GM20431 (cell line): ENCODE data around the gene CCDC158.
"Not testable (repeated sequence)": the region's sequence is repeated elsewhere in the genome, so short reads cannot be mapped to it uniquely, and the experiment has no call there.

ENCODE experiments used
- in situ Hi-C: fragments of 300-500 bp; cut with MseI, MboI; formaldehyde crosslinking; loops from one replicate; pipeline ENCODE4 v1.15.0; 2020; ENCODE audit warnings: low sequenced_read_pairs; ENCODE audit not compliant: unreplicated experiment

CCDC158 gene

GRCh38 chr4:76420762-76421581, at the start of gene CCDC158:
Gene CCDC158 (minus strand): TSS chr4:76421141. CDS start chr4:76403207, 17,934 bp downstream.
- in situ Hi-C loops: no loop called here

DNA sequence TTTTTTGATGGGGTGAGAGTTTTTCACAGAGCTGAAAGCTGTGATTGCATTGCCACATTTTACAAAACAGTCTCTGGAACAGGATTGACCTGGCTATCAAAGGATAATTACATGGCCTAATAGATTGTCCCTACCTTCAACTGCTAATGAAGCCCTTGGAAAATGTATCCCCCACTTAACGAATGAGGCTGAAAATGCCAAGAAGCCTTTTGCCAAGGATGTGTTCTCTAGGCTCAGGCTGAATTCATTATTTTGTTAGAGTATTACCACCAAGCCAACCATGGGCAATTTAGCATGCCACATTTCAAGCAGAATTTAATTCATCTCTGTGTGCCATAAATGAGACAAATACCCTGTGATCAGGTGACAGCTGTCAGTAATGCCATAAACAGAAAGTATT, 49.6 kb upstream of the CCDC158 start:
- in situ Hi-C loops: no loop called here

- in situ Hi-C loops: no loop called here
Measured at GRCh38 chr4:76470064-76470463, 49.1 kb upstream of the CCDC158 start.

GRCh38 chr4:76463568-76463967, 42.6 kb upstream of the CCDC158 start:
- in situ Hi-C loops: no loop called here

DNA sequence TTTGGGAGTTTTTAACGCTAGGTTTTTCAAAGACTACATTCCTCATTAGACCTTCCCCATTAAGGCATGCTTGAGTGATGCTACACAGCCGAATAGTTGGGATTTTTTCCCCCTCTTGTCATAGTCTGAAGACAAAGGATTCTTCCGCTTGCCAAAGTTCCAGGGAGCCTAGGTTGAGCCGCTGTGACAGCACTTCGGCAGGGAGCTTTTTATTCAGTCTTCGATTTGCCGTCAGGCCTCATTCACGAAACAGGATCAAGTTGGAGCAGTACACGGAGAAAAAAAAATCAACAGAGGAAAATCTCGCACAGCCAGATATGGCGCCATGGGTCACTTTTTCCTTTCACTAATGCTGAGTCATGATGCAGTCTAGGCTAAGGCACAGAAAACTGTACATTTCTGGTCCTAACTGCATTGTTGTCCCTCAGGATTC, 38.4 kb upstream of the CCDC158 start:
- in situ Hi-C loops: no loop called here

DNA sequence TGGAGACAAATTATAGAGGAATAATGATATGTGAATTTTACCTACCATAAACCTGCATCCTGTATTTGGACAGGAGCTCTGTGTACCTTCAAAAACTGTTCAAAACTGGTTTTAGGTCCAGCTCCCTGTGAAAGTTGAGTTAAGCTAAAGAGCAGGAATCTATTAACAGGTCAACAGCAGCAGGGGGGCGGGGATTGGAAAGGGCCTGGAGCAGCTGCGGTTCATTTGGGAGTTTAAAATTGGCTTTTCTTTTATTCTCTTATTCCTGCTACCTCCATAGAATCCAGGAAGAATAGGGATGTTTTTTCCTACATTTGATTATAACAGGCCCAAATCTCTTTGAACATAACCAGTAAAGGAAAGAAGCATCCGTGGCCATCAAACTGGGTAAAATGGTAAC, 37.9 kb upstream of the CCDC158 start:
- in situ Hi-C loops: no loop called here

GRCh38 chr4:76458297-76458696, 37.4 kb upstream of the CCDC158 start:
- in situ Hi-C loops: no loop called here

GRCh38 chr4:76457885-76458284, 36.9 kb upstream of the CCDC158 start:
- in situ Hi-C loops: no loop called here

DNA sequence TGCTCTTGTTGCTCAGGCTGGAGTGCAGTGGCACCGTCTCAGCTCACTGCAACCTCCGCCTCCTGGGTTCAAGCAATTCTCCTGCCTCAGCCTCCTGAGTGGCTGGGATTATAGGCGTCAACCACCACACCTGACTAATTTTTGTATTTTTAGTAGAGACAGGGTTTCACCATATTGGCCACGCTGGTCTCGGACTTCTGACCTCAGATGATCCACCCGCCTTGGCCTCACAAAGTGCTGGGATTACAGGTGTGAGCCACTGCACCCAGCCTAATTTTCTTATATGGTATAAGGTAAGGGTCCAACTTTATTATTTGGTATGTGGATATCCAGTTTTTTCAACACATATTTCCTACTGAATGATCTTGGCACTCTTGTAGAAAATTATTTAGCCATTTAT, 33.1 kb upstream of the CCDC158 start:
- in situ Hi-C loops: not testable (repeated sequence)

- in situ Hi-C loops: no loop called here
Measured at GRCh38 chr4:76453232-76453631, 32.3 kb upstream of the CCDC158 start.

DNA sequence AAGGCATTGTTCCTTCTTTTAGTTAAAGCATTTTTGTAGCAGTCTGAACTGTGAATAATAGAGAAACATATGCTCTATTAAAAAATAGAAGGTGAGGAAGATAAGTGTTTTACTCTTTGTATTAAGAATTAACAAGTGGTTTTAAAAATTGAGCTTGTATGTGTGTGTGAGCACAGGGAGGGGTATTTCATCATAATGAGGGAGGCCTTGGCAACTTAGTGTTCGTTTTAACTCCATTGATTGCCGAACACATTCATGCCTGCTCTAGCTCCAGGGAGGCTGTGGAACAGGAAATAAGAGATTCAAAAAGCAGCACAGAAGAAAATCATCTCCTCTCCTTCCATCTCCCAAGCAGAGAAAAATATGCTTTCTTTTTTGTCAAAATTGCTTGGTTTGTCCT, 28.9 kb upstream of the CCDC158 start:
- in situ Hi-C loops: no loop called here

GRCh38 chr4:76449362-76449767, 28.4 kb upstream of the CCDC158 start:
- in situ Hi-C loops: no loop called here

DNA sequence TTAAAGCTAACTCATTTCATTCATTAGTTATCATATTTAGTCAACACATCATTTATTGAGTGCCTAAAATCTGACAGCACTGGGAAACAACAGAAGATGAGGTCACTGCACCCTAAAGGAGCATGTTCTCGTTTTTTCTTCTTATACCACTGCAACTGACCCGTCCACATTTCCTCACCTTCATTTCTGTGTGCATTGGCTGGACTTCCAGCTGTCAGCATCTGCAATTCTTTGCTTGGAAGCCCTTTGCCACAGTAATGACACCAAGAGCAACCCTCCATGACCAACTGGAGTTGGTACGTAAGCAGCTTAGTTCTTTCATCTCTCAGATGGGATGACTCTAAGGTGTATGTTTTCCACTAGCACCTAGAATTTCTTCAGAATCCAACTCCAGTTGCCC, 27.3 kb upstream of the CCDC158 start:
- in situ Hi-C loops: no loop called here

- in situ Hi-C loops: no loop called here
Measured at GRCh38 chr4:76447393-76447851, 26.5 kb upstream of the CCDC158 start.

- in situ Hi-C loops: no loop called here
Measured at GRCh38 chr4:76445911-76446310, 25.0 kb upstream of the CCDC158 start.

GRCh38 chr4:76443376-76443775, 22.4 kb upstream of the CCDC158 start:
- in situ Hi-C loops: no loop called here

GRCh38 chr4:76442807-76443206, 21.9 kb upstream of the CCDC158 start:
- in situ Hi-C loops: no loop called here

- in situ Hi-C loops: no loop called here
Measured at GRCh38 chr4:76441881-76442280, 20.9 kb upstream of the CCDC158 start.

GRCh38 chr4:76439491-76439890, 18.6 kb upstream of the CCDC158 start:
- in situ Hi-C loops: no loop called here

DNA sequence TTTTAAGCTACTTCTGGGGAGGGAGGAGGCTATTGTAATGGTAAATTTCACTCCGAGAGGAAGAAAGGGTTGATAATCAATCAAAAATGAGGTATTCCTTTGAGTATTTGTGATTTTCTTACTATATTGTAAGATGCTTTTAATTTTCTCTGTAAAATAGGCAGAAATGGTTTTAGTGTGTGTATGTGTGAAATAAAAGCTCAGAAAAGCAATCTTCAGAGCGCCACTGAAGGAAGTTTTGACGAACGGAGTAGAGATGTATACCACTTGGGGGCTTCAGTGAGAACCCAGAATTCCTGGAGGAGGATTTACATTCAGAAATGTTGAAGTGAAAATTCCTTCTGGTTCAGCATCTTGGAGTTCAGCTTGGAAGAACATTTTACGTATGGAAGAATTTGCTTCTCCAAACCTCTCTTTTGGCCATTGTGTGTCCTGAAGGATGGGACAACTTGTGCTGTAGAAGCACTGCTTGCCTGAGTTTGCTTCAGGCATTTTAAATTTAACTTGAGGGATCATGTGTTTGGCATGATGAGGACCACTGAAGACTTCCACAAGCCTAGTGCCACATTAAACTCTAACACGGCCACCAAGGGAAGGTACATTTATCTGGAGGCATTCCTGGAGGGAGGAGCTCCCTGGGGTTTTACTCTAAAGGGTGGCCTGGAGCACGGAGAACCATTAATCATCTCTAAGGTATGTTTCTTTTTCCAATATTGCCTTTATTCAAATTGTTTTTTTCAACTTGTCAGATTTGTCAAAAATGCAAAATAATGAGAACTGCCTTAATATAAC, 14.8 kb upstream of the CCDC158 start:
- in situ Hi-C loops: no loop called here

DNA sequence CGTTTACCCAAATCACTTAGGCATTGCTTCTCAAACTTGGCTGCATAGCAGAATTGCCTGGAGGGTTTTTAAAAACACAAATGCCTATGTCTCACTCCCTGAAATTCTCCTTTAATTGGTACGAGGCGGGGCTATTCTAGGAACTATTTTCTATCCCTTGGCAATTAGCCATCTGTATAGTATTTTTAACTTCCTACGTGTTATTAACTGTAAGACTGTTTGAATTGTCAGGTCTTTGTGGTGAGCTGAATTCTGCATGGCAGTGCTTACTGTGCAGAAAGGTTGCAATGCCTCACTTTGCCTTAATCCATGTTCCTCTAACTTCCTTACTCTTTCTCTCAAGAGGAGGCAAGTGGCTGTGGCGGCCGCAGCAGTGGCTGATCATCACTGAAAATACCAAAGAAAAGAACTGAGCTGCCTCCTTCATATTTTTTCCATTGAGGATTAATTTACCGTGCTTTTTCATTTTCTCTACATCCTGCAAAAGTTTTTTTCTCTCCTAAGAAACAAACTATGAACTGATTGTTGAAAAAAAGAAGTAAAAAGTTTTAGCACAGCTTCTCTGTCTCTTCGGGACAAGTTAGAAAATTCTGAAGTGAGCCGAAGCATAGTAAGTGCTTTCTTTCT, 14.1 kb upstream of the CCDC158 start, which contains the start of gene SHROOM3:
SHROOM3 (plus strand) TSS at position 329 of the 627 bp plus-strand sequence. CDS start 824 bp downstream, outside the sequence.
- in situ Hi-C loops: no loop called here
